Tibial artery (tissue), 4 donors: Measurements from ENCODE around the gene CD247.

Source experiments
- DNase-seq, 2 donors: peaks; one replicate each; pipeline ENCODE4 v3.0.0-alpha.2; 2019
- H3K27ac ChIP-seq, 2 donors: fragments of 200-600 bp; sonication (generic) in 1 of 2; 1 replicate in 1 of 2; 2 replicates in 1 of 2; pipeline ENCODE4 v1.5.1; 2018 to 2019; ENCODE audit warnings: mild to moderate bottlenecking in 1 of 2
- H3K27me3 ChIP-seq, 2 donors: fragments of 200-600 bp; sonication (generic) in 1 of 2; one replicate each; pipeline versions ENCODE4 v1.5.1 to v1.6.0; 2016 to 2019
- H3K36me3 ChIP-seq, 3 donors: fragments of 200-600 bp; sonication (generic) in 2 of 3; one replicate each; pipeline ENCODE4 v1.5.1; 2016 to 2019; ENCODE audit warnings: mild to moderate bottlenecking in 2 of 3
- H3K4me1 ChIP-seq, 4 donors: fragments of 200-600 bp; sonication (generic) in 2 of 4; 1 replicate in 3 of 4; 2 replicates in 1 of 4; pipeline ENCODE4 v1.5.1; 2016 to 2019
- H3K4me3 ChIP-seq, 2 donors: fragments of 200-600 bp; sonication (generic) in 1 of 2; 1 replicate in 1 of 2; 2 replicates in 1 of 2; pipeline ENCODE4 v1.5.1; 2018 to 2019; ENCODE audit warnings: mild to moderate bottlenecking in 2 of 2
- H3K9me3 ChIP-seq, 3 donors: fragments of 200-600 bp; sonication (generic) in 1 of 3; one replicate each; pipeline ENCODE4 v1.5.1; 2016 to 2019
- CTCF ChIP-seq, 2 experiments: fragments of 200-600 bp in 1 of 2; fragments of 450-650 bp in 1 of 2; IDR thresholded peaks; one replicate each; pipeline ENCODE4 v1.5.1; 2017 to 2019; ENCODE audit warnings: antibody characterized with exemption in 2 of 2, mild to moderate bottlenecking in 1 of 2, moderate library complexity in 1 of 2
- intact Hi-C: fragments of 100-400 bp; cut with DNase I; formaldehyde crosslinking; loops from one replicate; pipeline ENCODE4 v1.15.0; 2023; ENCODE audit warnings: low total_unique reads

CD247 gene

DNA sequence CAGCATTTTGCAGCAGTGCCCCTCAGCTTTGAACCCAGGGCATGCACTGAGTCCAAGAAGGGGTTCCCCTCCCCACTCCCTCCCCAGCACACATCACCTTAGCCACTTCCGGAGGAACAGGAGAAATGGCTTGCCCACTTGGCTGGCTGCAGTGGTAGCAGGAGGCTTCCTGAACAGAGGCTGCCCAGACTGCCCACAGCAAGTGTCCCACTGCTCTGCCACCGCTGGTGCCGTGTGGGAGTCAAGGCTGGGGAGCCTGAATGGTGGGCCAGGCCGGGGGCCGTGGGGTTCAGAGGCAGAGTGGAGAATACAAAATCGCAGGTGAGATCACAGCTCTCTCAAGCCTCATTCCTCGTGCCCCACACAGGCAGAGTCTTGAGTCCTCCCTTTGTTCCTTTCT is 34.5 kb downstream of the CD247 start:
- TF ChIP-seq CTCF (IDR thresholded peaks at IDR 0.05), result no peak
- H3K9me3 ChIP-seq, result no peaks in the 10 kb centered on the region
- intact Hi-C loops, result no loop called here
- H3K4me1 ChIP-seq, result no peaks in the 10 kb centered on the region
- no peak overlapping the region for H3K4me3 ChIP-seq
- no peak overlapping the region for H3K27ac ChIP-seq
- H3K36me3 ChIP-seq, result no peaks in the 10 kb centered on the region
- no peaks in the 10 kb centered on the region for H3K27me3 ChIP-seq
- no peak for DNase-seq

GRCh38 chr1:167482184-167482583 is 36.1 kb downstream of the CD247 start:
- H3K9me3 ChIP-seq, result no peaks in the 10 kb centered on the region
- TF ChIP-seq CTCF (IDR thresholded peaks at IDR 0.05), result no peak
- no peak overlapping the region for H3K27ac ChIP-seq
- no peak overlapping the region for H3K4me3 ChIP-seq
- intact Hi-C loops, result no loop called here
- no peaks in the 10 kb centered on the region for H3K27me3 ChIP-seq
- no peaks in the 10 kb centered on the region for H3K36me3 ChIP-seq
- H3K4me1 ChIP-seq, result no peaks in the 10 kb centered on the region
- DNase-seq, result no peak

DNA sequence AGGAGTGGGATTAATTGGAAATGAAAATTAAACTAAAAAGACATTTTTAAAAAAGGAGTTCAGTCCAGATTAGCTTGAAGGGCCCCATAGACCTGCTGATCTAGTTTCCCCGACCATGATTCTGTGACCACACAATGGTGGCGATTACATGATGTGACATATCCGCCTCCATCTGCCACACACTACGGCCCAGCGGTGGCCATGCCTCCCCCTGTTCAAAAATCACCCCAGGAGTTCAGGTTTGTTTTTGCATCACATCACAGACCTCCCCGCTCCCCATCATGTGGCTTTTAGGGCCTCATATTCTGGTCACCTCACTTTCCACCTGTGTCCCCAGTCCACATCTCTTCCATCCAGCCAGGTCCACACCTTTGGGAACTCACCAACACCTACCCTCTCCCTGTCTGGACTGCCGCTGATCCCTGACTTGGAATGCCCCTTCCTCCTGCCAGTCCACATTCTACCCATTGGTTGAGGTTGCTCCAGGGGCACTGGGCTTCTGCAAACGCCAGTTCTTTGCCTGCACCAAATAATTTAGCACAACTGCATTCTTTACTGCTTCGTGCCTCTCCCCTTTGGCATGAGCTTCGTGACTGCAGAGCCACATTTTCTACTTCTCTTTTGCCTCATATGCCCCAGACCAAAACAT is 38.9 kb downstream of the CD247 start:
- intact Hi-C loops, result no loop called here
- no peaks in the 10 kb centered on the region for H3K36me3 ChIP-seq
- no peak for DNase-seq
- no peak overlapping the region for H3K27ac ChIP-seq
- no peaks in the 10 kb centered on the region for H3K4me1 ChIP-seq
- no peaks in the 10 kb centered on the region for H3K27me3 ChIP-seq
- H3K9me3 ChIP-seq, result no peaks in the 10 kb centered on the region
- H3K4me3 ChIP-seq, result no peak overlapping the region
- no peak for TF ChIP-seq CTCF (IDR thresholded peaks at IDR 0.05)

GRCh38 chr1:167477986-167478385 is 40.3 kb downstream of the CD247 start:
- no peaks in the 10 kb centered on the region for H3K9me3 ChIP-seq
- intact Hi-C loops, result no loop called here
- no peak overlapping the region for H3K27ac ChIP-seq
- no peaks in the 10 kb centered on the region for H3K4me1 ChIP-seq
- no peaks in the 10 kb centered on the region for H3K36me3 ChIP-seq
- no peaks in the 10 kb centered on the region for H3K27me3 ChIP-seq
- no peak for DNase-seq
- no peak overlapping the region for H3K4me3 ChIP-seq
- TF ChIP-seq CTCF (IDR thresholded peaks at IDR 0.05), result no peak

DNA sequence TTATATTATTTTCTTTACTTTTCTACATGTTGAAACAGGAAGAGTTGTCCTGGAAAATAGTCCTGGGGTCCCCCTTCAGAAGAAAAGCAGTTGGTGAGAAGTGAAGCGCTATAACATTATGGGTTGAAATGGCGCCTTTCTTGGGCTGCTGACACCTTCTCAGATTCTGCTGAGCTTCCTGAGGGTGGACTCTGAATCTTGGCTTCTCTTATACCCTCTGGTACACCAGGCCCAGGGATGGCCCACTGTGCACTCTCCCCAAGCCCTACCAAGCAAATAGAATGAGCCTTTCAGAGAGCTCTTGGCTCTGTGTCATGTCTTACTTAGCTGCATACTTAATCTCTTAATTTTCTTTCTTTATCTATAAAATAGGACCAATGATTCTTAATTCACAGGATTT is 42.3 kb downstream of the CD247 start:
- no peaks in the 10 kb centered on the region for H3K36me3 ChIP-seq
- no peaks in the 10 kb centered on the region for H3K4me1 ChIP-seq
- no peak overlapping the region for H3K4me3 ChIP-seq
- H3K27ac ChIP-seq, result no peak overlapping the region
- H3K9me3 ChIP-seq, result no peaks in the 10 kb centered on the region
- no peak for TF ChIP-seq CTCF (IDR thresholded peaks at IDR 0.05)
- intact Hi-C loops, result no loop called here
- DNase-seq, result no peak
- no peaks in the 10 kb centered on the region for H3K27me3 ChIP-seq

GRCh38 chr1:167474191-167474641 is 44.1 kb downstream of the CD247 start:
- Histone ChIP-seq H3K9me3 (no peaks in the 10 kb centered on the region), H3K27me3 (no peaks in the 10 kb centered on the region), H3K36me3 (no peaks in the 10 kb centered on the region), H3K4me3 (no peak overlapping the region), H3K4me1 (no peaks in the 10 kb centered on the region), H3K27ac (no peak overlapping the region)
- DNase-seq, result no peak
- no peak for TF ChIP-seq CTCF (IDR thresholded peaks at IDR 0.05)
- intact Hi-C loops, result no loop called here
